OCI-LY7 (cell line): ENCODE results near the gene DDC. TPM values are rescaled to one million over a fixed set of nuclear protein-coding genes. Genes with fewer than 3 reads are reported as not detected.

Experiments
- BruUV-seq: library from RNA; stranded (reverse); fragments of 400-500 nt; replicated peaks from 2 replicates; lab custom pipeline; 2021; lab: Mats Ljungman, UMichigan
- CTCF ChIA-PET: fragments of 300-600 bp; sonication (Branson Sonifier 250); formaldehyde crosslinking; loops from one replicate; lab custom pipeline; 2022; ENCODE audit warnings: antibody characterized with exemption; ENCODE audit not compliant: unreplicated experiment; lab: Charles Lee
- POLR2A ChIA-PET: fragments of 300-600 bp; sonication (Branson Sonifier 250); formaldehyde crosslinking; loops from one replicate; lab custom pipeline; 2022; ENCODE audit warnings: antibody characterized with exemption; lab: Charles Lee
- DNase-seq: peaks from one replicate; pipeline ENCODE4 v3.0.0-alpha.2; 2015; ENCODE audit warnings: low spot score
- H2AFZ ChIP-seq: fragments of 200-600 bp; sonication (generic), shearing (Covaris generic); 2 replicates; pipeline ENCODE4 v1.6.1; 2014; ENCODE audit warnings: mild to moderate bottlenecking, antibody characterized with exemption, low read length, moderate library complexity
- H3K27ac ChIP-seq: fragments of 200-600 bp; sonication (generic); 2 replicates; pipeline ENCODE4 v1.5.1; 2014; ENCODE audit warnings: mixed run types, low read depth, mild to moderate bottlenecking, moderate library complexity, low read length, inconsistent platforms; ENCODE audit not compliant: poor library complexity, severe bottlenecking
- H3K36me3 ChIP-seq: fragments of 200-600 bp; sonication (generic); 2 replicates; pipeline ENCODE4 v1.6.1; 2014; ENCODE audit warnings: mild to moderate bottlenecking, antibody characterized with exemption, low read length, moderate library complexity, mixed read lengths; ENCODE audit not compliant: insufficient read depth
- H3K4me1 ChIP-seq: fragments of 200-600 bp; sonication (generic); 2 replicates; pipeline ENCODE4 v1.5.1; 2014; ENCODE audit warnings: mild to moderate bottlenecking, low read length; ENCODE audit not compliant: insufficient read depth, poor library complexity, severe bottlenecking
- H3K4me2 ChIP-seq: fragments of 200-600 bp; sonication (generic); 2 replicates; pipeline ENCODE4 v1.6.1; 2014; ENCODE audit warnings: mild to moderate bottlenecking, low read length
- H3K4me3 ChIP-seq: fragments of 200-600 bp; sonication (generic); 2 replicates; pipeline ENCODE4 v1.5.1; 2014; ENCODE audit warnings: mild to moderate bottlenecking, low read depth, low read length; ENCODE audit not compliant: poor library complexity, severe bottlenecking
- H3K79me2 ChIP-seq: fragments of 200-600 bp; sonication (generic); 2 replicates; pipeline ENCODE4 v1.6.1; 2016; ENCODE audit warnings: low read depth, mild to moderate bottlenecking, low read length, moderate library complexity, mixed read lengths; ENCODE audit not compliant: insufficient read depth
- H3K9me2 ChIP-seq: fragments of 200-600 bp; sonication (generic); 2 replicates; pipeline ENCODE4 v1.6.1; 2016; ENCODE audit warnings: mild to moderate bottlenecking, low read length, mixed read lengths; ENCODE audit not compliant: insufficient read depth
- H3K9me3 ChIP-seq: fragments of 200-600 bp; sonication (generic); 2 replicates; pipeline ENCODE4 v1.6.1; 2014; ENCODE audit warnings: mild to moderate bottlenecking, mixed run types, low read length, mixed read lengths
- H4K20me1 ChIP-seq: fragments of 200-600 bp; sonication (generic); 2 replicates; pipeline ENCODE4 v1.6.1; 2014; ENCODE audit warnings: mild to moderate bottlenecking, antibody characterized with exemption, low read length, moderate library complexity, mixed read lengths; ENCODE audit not compliant: insufficient read depth
- CTCF ChIP-seq: fragments of 200-600 bp; sonication (generic); conservative IDR thresholded peaks from 2 replicates; pipeline ENCODE4 v1.5.1; 2014; ENCODE audit warnings: mild to moderate bottlenecking, antibody characterized with exemption, low read length, moderate library complexity, mixed read lengths
- EZH2phosphoT487 ChIP-seq: fragments of 200-600 bp; sonication (generic); IDR thresholded peaks from 2 replicates; pipeline ENCODE4 v1.6.1; 2018; ENCODE audit warnings: low read depth, borderline replicate concordance, mild to moderate bottlenecking, mixed run types, antibody characterized with exemption, low read length, moderate library complexity, mixed read lengths
- intact Hi-C: fragments of 100-400 bp; cut with micrococcal nuclease; formaldehyde crosslinking; loops from one replicate; pipeline ENCODE4 v1.10.0; 2022; ENCODE audit not compliant: unreplicated experiment
- total RNA-seq, 2 experiments: library from RNA; depleted of rRNA in 1 of 2; stranded (reverse); fragments of >200 nt in 1 of 2; shearing (Covaris generic) in 1 of 2; gene quantifications; 2 replicates each; pipeline ENCODE4 v1.2.3, GENCODE V29; 2014 to 2022

The DDC gene
- total RNA-seq, 2 experiments from 2014 or later, result not detected

- CTCF ChIA-PET, result interaction anchor here (1.5 kb wide), 1 partner anchor 24 kb away, joined by 4 read pairs; the partner anchor contains the start of gene FIGNL1
- no TSS peak for BruUV-seq
- no peaks in the 10 kb centered on the region for H3K9me3 ChIP-seq
- H3K36me3 ChIP-seq, result no peaks in the 10 kb centered on the region
- no peak overlapping the region for H3K27ac ChIP-seq
- H3K79me2 ChIP-seq, result no peaks in the 10 kb centered on the region
- TF ChIP-seq EZH2phosphoT487 (no peak), CTCF (no peak)
- H3K4me3 ChIP-seq, result no peak overlapping the region
- H4K20me1 ChIP-seq, result no peaks in the 10 kb centered on the region
- intact Hi-C loops, result no loop called here
- POLR2A ChIA-PET, result interaction anchor here (0.7 to 1.6 kb wide), 4 partner anchors 17 to 307 kb away, joined by 3 to 5 read pairs (median 4); no protein-coding TSS in a partner anchor
- H3K4me1 ChIP-seq, result no peaks in the 10 kb centered on the region
- H2AFZ ChIP-seq, result no peak overlapping the region
- DNase-seq, result no peak
- H3K4me2 ChIP-seq, result no peak overlapping the region
- no peaks in the 10 kb centered on the region for H3K9me2 ChIP-seq
These were observed 139.9 kb downstream of the DDC start for GRCh38 chr7:50425318-50425717.

DNA sequence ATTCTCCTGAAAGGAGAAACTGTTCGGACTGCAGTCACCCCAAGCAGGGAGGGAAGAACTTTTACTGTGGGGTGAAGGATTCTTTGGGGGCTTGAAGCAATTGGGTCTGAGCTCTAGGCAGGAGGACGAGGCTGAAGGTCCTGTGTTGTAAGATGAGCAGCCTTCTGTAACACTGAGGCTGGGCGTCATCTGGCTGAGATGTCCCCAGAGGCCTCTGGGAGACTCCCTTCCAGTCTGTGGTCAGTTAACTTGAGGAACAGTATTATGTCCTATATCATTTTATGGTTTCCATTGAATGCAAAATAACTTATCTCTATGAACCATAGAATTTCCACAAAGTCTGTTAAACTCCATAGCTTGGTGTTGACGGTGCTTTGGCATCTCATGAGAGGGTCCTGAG lies 141.3 kb downstream of the DDC start:
- Histone ChIP-seq H3K9me3 (no peaks in the 10 kb centered on the region), H3K4me1 (no peaks in the 10 kb centered on the region), H2AFZ (no peak overlapping the region), H4K20me1 (no peaks in the 10 kb centered on the region), H3K36me3 (no peaks in the 10 kb centered on the region), H3K9me2 (no peaks in the 10 kb centered on the region), H3K27ac (no peak overlapping the region), H3K4me3 (no peak overlapping the region), H3K4me2 (no peak overlapping the region), H3K79me2 (no peaks in the 10 kb centered on the region)
- intact Hi-C loops, result no loop called here
- no peak for DNase-seq
- TF ChIP-seq EZH2phosphoT487 (no peak), CTCF (no peak)
- no TSS peak for BruUV-seq
- ChIA-PET CTCF (interaction anchor here (1.5 kb wide), 1 partner anchor 26 kb away, joined by 4 read pairs; the partner anchor contains the start of gene FIGNL1), POLR2A (interaction anchor here (0.6 to 1.6 kb wide), 4 partner anchors 9 to 461 kb away, joined by 3 to 5 read pairs (median 3); no protein-coding TSS in a partner anchor)

DNA sequence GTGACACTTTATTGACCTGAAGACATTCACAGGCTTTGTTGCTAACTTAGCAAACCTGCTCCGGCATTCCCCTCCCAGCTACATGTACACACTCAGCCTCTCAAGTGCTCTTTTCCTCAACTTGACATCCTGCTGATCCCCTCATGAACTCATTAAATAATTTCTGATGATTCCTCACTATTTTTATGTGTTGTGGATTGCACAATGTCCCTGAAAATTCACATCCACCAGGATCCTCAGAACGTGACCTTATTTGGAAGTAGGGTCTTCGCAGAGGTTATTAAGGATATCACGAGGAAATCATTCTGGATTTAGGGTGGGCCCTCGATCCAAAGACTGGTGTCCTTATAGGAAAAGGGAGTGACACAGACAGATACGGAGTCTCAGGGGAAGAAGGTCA lies 142.3 kb downstream of the DDC start:
- peaks cover 1% of the 10 kb centered on the region for H3K4me1 ChIP-seq
- no peak overlapping the region for H3K4me3 ChIP-seq
- H3K36me3 ChIP-seq, result no peaks in the 10 kb centered on the region
- no peak overlapping the region for H2AFZ ChIP-seq
- H3K27ac ChIP-seq, result no peak overlapping the region
- H3K9me2 ChIP-seq, result no peaks in the 10 kb centered on the region
- no peaks in the 10 kb centered on the region for H3K79me2 ChIP-seq
- intact Hi-C loops, result no loop called here
- no peaks in the 10 kb centered on the region for H3K9me3 ChIP-seq
- CTCF ChIA-PET, result no interaction called here
- BruUV-seq, result no TSS peak
- POLR2A ChIA-PET, result interaction anchor here (0.6 kb wide), 2 partner anchors 27 to 446 kb away, joined by 3 read pairs; partner anchors contain the start of gene FIGNL1
- no peak for DNase-seq
- H4K20me1 ChIP-seq, result no peaks in the 10 kb centered on the region
- no peak overlapping the region for H3K4me2 ChIP-seq
- TF ChIP-seq EZH2phosphoT487 (no peak), CTCF (no peak)
